Activated T-cell treated with anti-CD3 and anti-CD28 coated beads, Interleukin-2, amount 50 U/mL, for 24 hours (primary cell): ENCODE data around the gene KRTAP2-3.
"Not testable (repeated sequence)": the region's sequence is repeated elsewhere in the genome, so short reads cannot be mapped to it uniquely, and the experiment has no call there.

Experiments used
- DNase-seq: peaks from one replicate; pipeline ENCODE4 v3.0.0-alpha.2; 2020
- H3K27ac Mint-ChIP-seq: 2 replicates; pipeline ENCODE4 v1.8.0; 2020; ENCODE audit warnings: mild to moderate bottlenecking, mixed read lengths
- H3K27me3 Mint-ChIP-seq: 2 replicates; pipeline ENCODE4 v1.8.0; 2020; ENCODE audit warnings: mixed read lengths
- H3K36me3 Mint-ChIP-seq: 2 replicates; pipeline ENCODE4 v1.8.0; 2020; ENCODE audit warnings: low read depth, mixed read lengths
- H3K4me1 Mint-ChIP-seq: 2 replicates; pipeline ENCODE4 v1.8.0; 2020; ENCODE audit warnings: low read depth, mixed read lengths
- H3K4me3 Mint-ChIP-seq: 2 replicates; pipeline ENCODE4 v1.8.0; 2020; ENCODE audit warnings: mild to moderate bottlenecking, moderate library complexity, mixed read lengths
- H3K9me3 Mint-ChIP-seq: 2 replicates; pipeline ENCODE4 v1.8.0; 2020; ENCODE audit warnings: mixed read lengths

KRTAP2-3 gene

DNA sequence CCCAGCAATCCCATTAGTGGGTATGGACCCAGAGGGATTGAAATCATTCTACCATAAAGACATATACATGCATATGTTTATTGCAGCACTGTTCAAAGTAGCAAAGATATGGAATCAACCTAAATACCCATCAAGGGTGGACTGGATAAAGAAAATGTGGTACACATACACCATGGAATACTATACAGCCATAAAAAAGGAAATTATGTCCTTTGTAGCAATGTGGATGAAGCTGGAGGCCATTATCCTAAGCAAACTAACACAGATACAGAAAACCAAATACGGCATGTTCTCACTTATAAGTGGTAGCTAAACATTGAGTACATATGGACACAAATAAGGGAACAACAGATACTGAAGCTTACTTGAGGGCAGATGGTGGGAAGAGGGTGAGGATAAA lies 2.4 kb downstream of the KRTAP2-3 start:
- Mint-ChIP-seq H3K27ac (no peak overlapping the region), H3K36me3 (no peaks in the 10 kb centered on the region), H3K4me1 (no peaks in the 10 kb centered on the region), H3K27me3 (peaks cover 56% of the 10 kb centered on the region), H3K4me3 (no peak overlapping the region), H3K9me3 (no peaks in the 10 kb centered on the region)
- no peak for DNase-seq

DNA sequence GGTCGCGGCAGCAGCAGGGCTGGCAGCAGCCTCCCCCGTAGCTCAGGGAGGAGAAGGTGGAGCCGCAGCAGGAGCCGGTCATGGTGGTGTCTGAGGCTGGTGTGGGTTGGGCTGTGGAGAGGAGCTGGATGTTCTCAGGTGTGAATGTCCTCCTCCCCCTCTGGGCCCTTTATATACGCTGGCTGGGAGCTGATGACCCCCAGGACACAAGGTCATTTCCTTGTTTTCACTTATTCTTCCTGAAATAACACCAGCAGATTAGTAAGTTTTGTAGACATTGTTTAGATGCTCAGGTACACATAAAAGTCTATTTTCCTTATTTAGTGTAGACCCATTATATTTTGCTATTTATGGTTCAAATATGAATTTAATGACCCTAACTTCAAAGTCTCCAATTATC lies 4.8 kb downstream of the KRTAP2-3 start, which contains the start of gene KRTAP2-2:
TSS of gene KRTAP2-2 (minus strand) at position 101 of the 400 bp plus-strand sequence. CDS start at position 82, 19 bp downstream.
- H3K27ac Mint-ChIP-seq: not testable (repeated sequence)

DNA sequence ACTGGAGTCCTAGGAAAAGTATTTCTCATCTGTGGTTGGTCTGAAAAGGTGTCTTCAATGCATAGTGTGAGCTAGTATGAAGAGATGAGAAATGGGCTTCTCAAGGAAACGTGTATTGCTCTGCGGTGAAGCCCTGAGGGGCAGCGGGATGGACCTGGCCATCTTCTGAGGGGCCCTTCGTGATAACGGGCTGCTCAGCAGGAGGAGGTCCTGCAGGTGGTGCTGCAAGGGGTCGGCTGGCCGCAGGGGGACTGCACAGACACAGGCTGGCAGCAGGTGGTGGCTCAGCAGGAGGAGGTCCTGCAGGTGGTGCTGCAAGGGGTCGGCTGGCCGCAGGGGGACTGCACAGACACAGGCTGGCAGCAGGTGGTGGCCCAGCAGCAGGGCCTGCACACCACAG lies 5.4 kb downstream of the KRTAP2-3 start:
- peaks cover 54% of the 10 kb centered on the region for H3K27me3 Mint-ChIP-seq

More for the DNA sequence above, 4.8 kb downstream of the KRTAP2-3 start, which contains the start of gene KRTAP2-2:
- not testable (repeated sequence) for H3K4me1 Mint-ChIP-seq, DNase-seq, H3K9me3 Mint-ChIP-seq, H3K4me3 Mint-ChIP-seq, H3K36me3 Mint-ChIP-seq
- H3K27me3 Mint-ChIP-seq: peaks cover 53% of the 10 kb centered on the region

DNA sequence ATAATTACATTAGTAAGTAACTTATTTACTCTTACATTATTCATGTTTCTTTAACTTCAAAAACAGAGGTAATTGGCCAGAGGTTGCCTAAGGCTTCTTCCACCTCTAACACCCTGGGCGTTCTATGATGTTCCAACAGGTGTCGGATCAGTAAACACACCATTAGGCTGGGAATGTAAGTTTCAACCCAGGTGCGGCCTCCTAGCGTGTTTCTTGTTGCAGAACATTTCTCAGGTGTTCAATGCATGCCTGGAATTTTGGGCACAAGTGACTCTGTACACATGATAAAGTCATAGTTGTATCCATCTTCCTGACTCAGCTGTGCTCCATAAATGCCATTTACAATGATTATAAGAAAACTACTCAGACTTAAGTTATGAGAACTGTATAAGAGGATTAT lies 5.9 kb downstream of the KRTAP2-3 start:
- no peak for DNase-seq
- Mint-ChIP-seq H3K27me3 (peaks cover 50% of the 10 kb centered on the region), H3K27ac (no peak overlapping the region), H3K9me3 (no peaks in the 10 kb centered on the region), H3K4me1 (no peaks in the 10 kb centered on the region), H3K4me3 (no peak overlapping the region), H3K36me3 (no peaks in the 10 kb centered on the region)

More for the DNA sequence above, 5.4 kb downstream of the KRTAP2-3 start:
- not testable (repeated sequence) for H3K4me1 Mint-ChIP-seq, H3K4me3 Mint-ChIP-seq, H3K36me3 Mint-ChIP-seq, H3K9me3 Mint-ChIP-seq, H3K27ac Mint-ChIP-seq, DNase-seq

DNA sequence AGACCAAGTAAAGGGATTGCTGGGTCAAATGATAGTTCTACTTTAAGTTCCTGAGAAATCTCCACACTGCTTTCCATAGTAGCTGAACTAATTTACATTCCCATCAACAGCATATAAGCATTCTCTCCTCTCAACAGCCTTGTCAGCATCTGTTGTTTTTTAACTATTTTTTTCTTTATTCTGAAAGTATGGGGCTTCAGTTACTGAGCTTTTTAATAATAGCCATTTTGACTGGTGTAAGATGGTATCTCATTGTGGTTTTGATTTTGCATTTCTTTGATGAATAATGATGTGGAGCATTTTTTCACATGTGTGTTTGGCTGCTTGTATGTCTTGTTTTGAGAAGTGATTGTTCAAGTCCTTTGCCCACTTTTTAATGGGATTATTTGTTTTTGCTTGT lies 7.3 kb downstream of the KRTAP2-3 start:
- no peaks in the 10 kb centered on the region for H3K36me3 Mint-ChIP-seq

DNA sequence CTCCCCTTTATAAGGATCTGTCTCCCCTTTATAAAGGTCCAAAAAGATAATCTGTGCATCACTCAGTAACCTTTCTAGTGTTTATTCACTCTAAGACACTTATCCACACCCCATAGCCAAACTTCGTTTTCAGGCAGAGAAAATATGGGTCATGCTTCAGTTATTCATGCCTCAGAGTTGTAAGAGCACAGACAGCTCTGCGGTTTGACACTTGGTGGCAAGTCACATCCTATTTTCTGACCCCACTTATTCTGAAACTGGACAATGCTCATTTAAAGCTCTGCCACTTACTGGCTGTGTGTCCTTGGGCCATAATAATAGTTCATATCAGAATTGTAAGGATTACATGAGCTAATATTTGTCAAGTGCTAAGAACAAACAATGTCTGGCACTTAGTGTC lies 10.8 kb downstream of the KRTAP2-3 start:
- H3K4me3 Mint-ChIP-seq: no peak overlapping the region
- DNase-seq: no peak

More for the DNA sequence above, 7.3 kb downstream of the KRTAP2-3 start:
- Mint-ChIP-seq H3K27me3 (peaks cover 47% of the 10 kb centered on the region), H3K4me3 (no peak overlapping the region), H3K9me3 (no peaks in the 10 kb centered on the region), H3K4me1 (no peaks in the 10 kb centered on the region), H3K27ac (no peak overlapping the region)
- no peak for DNase-seq

DNA sequence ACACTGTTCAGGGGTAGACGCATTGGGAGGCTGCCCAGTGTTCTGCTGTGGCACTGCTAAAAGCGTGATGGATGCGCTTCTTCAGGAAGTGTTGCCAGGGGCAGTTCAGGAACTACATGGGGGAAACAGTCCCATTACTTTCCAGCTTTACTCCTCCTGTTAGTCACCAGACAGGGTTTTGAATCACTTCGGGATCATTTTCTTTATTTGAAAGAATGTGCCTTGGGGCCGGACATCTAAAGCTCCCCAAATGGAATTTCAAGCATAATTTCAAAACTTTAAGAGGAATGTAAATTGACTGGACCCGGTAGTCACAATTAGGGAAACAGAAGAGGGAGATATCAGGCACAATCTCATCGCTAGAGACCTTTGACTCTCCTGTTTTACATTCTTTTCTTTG lies 11.5 kb downstream of the KRTAP2-3 start:
- Mint-ChIP-seq H3K4me1 (no peaks in the 10 kb centered on the region), H3K36me3 (no peaks in the 10 kb centered on the region), H3K4me3 (no peak overlapping the region), H3K9me3 (peaks cover 3% of the 10 kb centered on the region), H3K27ac (no peak overlapping the region), H3K27me3 (peaks cover 35% of the 10 kb centered on the region)
- DNase-seq: no peak

More for the DNA sequence above, 10.8 kb downstream of the KRTAP2-3 start:
- H3K4me1 Mint-ChIP-seq: no peaks in the 10 kb centered on the region
- H3K36me3 Mint-ChIP-seq: no peaks in the 10 kb centered on the region
- H3K27me3 Mint-ChIP-seq: peaks cover 38% of the 10 kb centered on the region
- H3K9me3 Mint-ChIP-seq: no peaks in the 10 kb centered on the region
- no peak overlapping the region for H3K27ac Mint-ChIP-seq

DNA sequence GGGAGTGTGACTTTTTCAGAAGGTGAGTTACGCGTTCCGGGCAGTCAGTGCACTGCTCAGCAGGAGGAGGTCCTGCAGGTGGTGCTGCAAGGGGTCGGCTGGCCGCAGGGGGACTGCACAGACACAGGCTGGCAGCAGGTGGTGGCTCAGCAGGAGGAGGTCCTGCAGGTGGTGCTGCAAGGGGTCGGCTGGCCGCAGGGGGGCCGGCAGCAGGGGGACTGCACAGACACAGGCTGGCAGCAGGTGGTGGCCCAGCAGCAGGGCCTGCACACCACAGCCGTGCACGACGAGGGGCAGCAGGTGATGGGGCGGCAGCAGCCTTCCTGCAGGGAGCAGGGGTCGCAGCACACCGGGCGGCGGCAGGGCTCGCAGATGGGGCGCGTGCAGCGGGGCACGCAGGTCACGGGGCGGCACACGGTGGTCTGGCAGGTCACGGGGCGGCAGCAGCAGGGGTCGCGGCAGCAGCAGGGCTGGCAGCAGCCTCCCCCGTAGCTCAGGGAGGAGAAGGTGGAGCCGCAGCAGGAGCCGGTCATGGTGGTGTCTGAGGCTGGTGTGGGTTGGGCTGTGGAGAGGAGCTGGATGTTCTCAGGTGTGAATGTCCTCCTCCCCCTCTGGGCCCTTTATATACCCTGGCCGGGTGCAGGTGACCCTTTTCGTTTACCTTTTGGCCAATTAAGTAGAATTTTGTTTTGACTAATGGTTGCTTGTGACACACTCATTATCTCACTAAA lies 13.0 kb downstream of the KRTAP2-3 start, which contains the start of gene KRTAP2-1:
TSS of gene KRTAP2-1 (minus strand) at position 582 of the 731 bp plus-strand sequence. CDS start at position 533, 49 bp downstream.
- DNase-seq, H3K27ac Mint-ChIP-seq, H3K9me3 Mint-ChIP-seq, H3K4me1 Mint-ChIP-seq, H3K36me3 Mint-ChIP-seq, H3K4me3 Mint-ChIP-seq: not testable (repeated sequence)
- peaks cover 29% of the 10 kb centered on the region for H3K27me3 Mint-ChIP-seq

DNA sequence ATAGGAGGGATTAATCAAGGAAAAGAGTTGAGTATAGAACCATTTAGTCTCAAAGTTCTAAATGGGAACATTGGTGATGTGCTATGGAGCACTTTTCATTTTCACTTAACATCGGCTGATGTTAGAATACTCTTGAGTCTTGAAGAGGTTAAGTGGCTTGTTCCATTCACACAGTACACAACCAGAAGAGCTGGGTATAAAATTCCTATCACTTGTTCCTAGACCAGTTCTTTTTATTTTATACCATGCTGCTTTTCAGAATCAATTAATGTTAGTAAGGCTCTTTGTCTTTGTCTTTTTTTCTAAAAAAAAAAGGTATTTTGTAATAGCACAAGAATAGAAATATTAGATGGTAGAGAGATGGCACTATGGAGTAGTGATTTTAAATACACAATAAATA lies 17.0 kb downstream of the KRTAP2-3 start:
- peaks cover 27% of the 10 kb centered on the region for H3K27me3 Mint-ChIP-seq
- H3K36me3 Mint-ChIP-seq: no peaks in the 10 kb centered on the region
- peaks cover 10% of the 10 kb centered on the region for H3K9me3 Mint-ChIP-seq
- H3K27ac Mint-ChIP-seq: no peak overlapping the region
- no peaks in the 10 kb centered on the region for H3K4me1 Mint-ChIP-seq
- DNase-seq: no peak
- no peak overlapping the region for H3K4me3 Mint-ChIP-seq

DNA sequence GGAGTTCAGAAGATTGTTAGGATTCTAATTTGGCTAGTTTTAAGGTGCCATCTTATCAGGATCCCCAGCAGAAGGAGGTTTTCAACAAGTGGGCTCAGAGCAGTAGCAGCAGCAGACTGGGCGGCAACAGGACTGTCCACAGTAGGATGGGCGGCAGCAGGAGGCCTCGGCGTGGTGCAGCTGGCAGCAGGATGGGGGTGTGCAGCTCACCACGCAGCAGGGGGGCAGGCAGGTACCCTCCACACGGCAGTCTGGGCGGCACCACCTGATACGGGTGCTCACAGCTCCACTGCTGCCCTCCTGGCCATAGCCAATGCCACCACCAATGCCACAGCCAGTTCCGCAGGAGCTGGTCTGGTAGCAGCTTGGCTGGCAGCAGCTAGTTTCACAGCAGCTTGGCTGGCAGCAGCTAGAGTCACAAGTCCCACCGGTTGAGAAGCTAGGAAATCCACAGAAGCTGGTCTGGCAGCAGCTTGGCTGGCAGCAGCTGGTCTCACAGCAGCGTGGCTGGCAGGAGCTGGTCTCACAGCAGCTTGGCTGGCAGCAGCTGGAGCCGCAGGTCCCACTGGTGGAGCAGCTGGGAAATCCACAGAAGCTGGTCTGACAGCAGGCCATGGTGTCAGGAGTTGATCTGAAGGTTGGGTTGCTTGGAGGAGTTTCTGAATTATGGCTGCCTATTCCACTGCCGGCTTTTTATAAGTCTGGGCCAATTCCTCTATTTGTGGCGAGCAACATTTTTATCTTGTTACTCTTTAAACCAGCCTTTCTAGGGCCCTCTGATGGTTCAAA lies 18.9 kb downstream of the KRTAP2-3 start, which contains the start of gene KRTAP1-1:
TSS of gene KRTAP1-1 (minus strand) at position 668 of the 789 bp plus-strand sequence. CDS start at position 615, 53 bp downstream.
- H3K4me3 Mint-ChIP-seq, DNase-seq, H3K27ac Mint-ChIP-seq, H3K9me3 Mint-ChIP-seq, H3K4me1 Mint-ChIP-seq, H3K36me3 Mint-ChIP-seq: not testable (repeated sequence)
- H3K27me3 Mint-ChIP-seq: peaks cover 26% of the 10 kb centered on the region

DNA sequence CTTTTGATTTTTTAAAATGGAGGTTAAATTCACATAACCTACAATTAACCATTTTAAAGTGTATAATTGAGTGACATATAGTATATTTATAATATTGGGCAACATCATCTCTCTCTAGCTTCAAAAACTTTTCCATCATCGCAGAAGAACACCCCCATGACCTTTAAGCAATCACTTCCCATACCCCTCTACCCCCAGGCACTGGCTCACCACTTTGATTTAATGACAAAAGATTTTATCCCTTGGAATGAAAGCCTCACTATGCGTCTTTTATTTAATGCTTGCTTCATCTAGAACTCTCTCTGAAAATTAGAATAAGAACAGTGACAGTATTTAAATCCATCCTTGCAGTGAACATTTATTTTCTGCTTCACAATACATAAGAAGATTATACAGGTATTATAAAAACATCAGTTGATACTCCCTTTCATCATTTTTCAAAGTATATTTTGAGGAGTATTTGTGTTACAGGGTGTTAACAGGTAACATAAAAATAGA lies 22.0 kb downstream of the KRTAP2-3 start:
- Mint-ChIP-seq H3K36me3 (no peaks in the 10 kb centered on the region), H3K27me3 (peaks cover 33% of the 10 kb centered on the region), H3K4me3 (no peak overlapping the region), H3K4me1 (no peaks in the 10 kb centered on the region), H3K9me3 (peaks cover 3% of the 10 kb centered on the region), H3K27ac (no peak overlapping the region)
- no peak for DNase-seq

DNA sequence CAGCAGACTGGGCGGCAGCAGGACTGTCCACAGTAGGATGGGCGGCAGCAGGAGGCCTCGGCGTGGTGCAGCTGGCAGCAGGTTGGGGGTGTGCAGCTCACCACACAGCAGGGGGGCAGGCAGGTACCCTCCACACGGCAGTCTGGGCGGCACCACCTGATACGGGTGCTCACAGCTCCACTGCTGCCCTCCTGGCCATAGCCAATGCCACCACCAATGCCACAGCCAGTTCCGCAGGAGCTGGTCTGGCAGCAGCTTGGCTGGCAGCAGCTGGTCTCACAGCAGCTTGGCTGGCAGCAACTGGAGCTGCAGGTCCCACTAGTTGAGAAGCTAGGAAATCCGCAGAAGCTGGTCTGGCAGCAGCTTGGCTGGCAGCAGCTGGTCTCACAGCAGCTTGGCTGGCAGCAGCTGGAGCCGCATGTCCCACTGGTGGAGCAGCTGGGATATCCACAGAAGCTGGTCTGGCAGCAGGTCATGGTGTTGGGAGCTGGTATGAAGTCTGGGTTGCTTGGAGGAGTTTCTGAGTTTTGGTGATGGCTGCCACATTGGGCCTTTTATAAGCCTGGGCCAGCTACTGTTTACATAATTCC lies 25.5 kb downstream of the KRTAP2-3 start, which contains the start of gene KRTAP1-3:
TSS of gene KRTAP1-3 (minus strand) at position 529 of the 590 bp plus-strand sequence. CDS start at position 476, 53 bp downstream.
- not testable (repeated sequence) for H3K4me3 Mint-ChIP-seq, H3K4me1 Mint-ChIP-seq, H3K36me3 Mint-ChIP-seq, DNase-seq, H3K27ac Mint-ChIP-seq, H3K9me3 Mint-ChIP-seq
- peaks cover 41% of the 10 kb centered on the region for H3K27me3 Mint-ChIP-seq

DNA sequence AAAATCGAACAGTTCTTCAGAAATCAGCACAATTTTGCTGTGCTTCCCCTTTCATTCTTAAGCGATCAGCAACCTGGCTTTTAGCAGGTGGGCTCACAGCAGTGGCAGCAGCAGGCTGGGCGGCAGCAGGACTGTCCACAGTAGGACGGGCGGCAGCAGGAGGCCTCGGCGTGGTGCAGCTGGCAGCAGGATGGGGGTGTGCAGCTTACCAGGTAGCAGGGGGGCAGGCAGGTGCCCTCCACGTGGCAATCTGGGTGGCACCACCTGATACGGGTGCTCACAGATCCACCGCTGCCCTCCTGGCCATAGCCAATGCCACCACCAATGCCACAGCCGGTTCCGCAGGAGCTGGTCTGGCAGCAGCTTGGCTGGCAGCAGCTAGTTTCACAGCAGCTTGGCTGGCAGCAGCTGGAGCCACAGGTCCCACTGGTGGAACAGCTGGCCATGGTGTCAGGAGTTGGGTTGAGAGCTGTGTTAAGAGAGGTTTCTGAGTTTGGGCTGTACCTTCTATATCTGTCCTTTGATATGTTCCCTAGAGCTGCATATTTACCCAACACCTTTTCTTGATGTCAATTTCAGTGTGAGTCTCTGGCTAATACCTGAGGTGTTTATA lies 30.2 kb downstream of the KRTAP2-3 start, which contains the start of gene KRTAP1-4:
TSS of gene KRTAP1-4 (minus strand) at position 563 of the 613 bp plus-strand sequence. CDS start at position 446, 117 bp downstream.
- H3K4me1 Mint-ChIP-seq: no peaks in the 10 kb centered on the region
- DNase-seq: no peak
- H3K27ac Mint-ChIP-seq: no peak within 1 kb of the TSS
- H3K4me3 Mint-ChIP-seq: no peak within 1 kb of the TSS
- H3K27me3 Mint-ChIP-seq: peaks cover 49% of the 10 kb centered on the region
- no peaks in the 10 kb centered on the region for H3K36me3 Mint-ChIP-seq
- no peaks in the 10 kb centered on the region for H3K9me3 Mint-ChIP-seq
